ENCODE measurements around the gene KCTD13. TPM values are rescaled to one million over a fixed set of nuclear protein-coding genes. Genes with fewer than 3 reads are reported as not detected.
"Not testable (repeated sequence)": the region's sequence is repeated elsewhere in the genome, so short reads cannot be mapped to it uniquely, and the experiment has no call there.

The KCTD13 gene
- total RNA-seq, 2 experiments from 2014 or later = 35.2 to 35.3 TPM

DNA sequence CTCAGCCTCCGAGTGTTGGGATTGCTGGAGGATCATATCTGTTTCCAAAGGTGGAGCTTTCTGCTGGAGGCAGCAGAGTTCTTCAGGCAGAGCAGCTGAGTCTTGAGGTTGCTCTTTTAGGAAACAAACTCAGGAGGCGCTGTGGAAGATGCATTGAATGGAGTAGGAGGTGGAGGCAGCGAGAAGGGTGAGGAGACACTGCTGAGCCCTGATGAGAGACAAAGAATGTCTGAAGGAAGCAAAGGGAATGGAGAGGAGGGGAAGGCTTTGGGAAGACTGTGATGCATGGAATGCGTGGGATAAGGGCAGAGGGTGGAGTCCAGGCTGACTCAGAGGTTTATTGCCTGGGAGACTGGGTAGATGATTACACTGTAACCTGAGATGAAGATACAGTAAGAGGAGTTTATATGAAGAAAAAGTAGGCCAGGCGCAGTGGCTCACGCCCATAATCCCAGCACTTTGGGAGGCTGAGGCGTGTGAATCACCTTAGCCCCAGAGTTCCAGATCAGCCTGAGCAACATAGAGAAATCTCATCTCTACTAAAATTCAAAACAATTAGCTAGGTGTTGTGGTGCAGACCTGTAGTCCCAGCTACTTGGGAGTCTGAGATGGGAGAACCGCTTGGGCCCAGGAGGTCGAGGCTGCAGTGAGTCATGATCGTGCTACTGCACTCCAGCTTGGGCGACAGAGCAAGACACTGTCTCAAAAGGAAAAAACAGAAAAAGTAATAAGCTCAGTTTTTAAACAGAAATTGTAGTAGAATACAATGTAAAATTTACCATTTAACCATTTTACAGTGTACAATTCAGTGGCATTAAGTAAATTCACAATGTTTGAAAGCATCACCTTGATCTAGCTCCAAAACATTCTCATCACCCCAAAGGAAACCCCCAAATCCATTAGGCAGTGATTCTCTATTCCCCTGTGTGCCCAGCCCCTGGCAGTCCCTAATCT lies 18.1 kb upstream of the KCTD13 start:
- CTCF ChIA-PET = interaction anchor here (1.0 to 1.6 kb wide), 4 partner anchors 18 to 87 kb away, joined by 3 to 4 read pairs (median 3); partner anchors contain the start of genes TLCD3B and TMEM219
- no peak overlapping the region for H3K4me3 Mint-ChIP-seq
- no peaks in the 10 kb centered on the region for H3K27me3 Mint-ChIP-seq
- H3K4me1 Mint-ChIP-seq (ENCODE audit: low read depth) = no peaks in the 10 kb centered on the region
- no peak for DNase-seq
- intact Hi-C loops (cut with micrococcal nuclease) = no loop called here
- H3K27ac Mint-ChIP-seq = no peak overlapping the region
- H3K36me3 Mint-ChIP-seq (ENCODE audit: low read depth) = no peaks in the 10 kb centered on the region
- TF ChIP-seq, protein P1, sequence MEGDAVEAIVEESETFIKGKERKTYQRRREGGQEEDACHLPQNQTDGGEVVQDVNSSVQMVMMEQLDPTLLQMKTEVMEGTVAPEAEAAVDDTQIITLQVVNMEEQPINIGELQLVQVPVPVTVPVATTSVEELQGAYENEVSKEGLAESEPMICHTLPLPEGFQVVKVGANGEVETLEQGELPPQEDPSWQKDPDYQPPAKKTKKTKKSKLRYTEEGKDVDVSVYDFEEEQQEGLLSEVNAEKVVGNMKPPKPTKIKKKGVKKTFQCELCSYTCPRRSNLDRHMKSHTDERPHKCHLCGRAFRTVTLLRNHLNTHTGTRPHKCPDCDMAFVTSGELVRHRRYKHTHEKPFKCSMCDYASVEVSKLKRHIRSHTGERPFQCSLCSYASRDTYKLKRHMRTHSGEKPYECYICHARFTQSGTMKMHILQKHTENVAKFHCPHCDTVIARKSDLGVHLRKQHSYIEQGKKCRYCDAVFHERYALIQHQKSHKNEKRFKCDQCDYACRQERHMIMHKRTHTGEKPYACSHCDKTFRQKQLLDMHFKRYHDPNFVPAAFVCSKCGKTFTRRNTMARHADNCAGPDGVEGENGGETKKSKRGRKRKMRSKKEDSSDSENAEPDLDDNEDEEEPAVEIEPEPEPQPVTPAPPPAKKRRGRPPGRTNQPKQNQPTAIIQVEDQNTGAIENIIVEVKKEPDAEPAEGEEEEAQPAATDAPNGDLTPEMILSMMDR (IDR thresholded peaks at IDR 0.05) = no peak
- H3K9me3 Mint-ChIP-seq = no peaks in the 10 kb centered on the region
- no peak for ATAC-seq
- POLR2A ChIA-PET = interaction anchor here (0.8 to 1.3 kb wide), 2 partner anchors 17 to 18 kb away, joined by 4 read pairs; partner anchors contain the start of genes KCTD13 and TMEM219

DNA sequence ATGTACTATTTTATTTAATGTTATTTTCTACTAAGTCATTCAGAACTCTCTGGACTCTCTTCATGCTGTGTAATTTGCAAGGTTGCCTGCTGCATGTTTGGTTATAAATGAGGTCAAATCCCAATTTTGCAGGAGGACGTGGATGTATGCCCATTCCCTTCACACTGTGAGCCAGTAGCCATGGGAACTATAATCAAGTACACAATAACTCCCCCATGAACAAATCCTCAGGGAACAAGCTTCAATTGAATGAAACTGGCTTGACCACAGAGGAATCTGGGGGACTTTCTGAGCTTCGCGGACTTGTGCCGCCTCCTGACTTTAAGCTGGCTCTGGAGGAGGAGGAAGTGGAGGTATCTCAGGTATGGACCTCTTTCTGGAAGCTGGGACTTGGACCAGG lies 14.6 kb upstream of the KCTD13 start:
- H3K27ac Mint-ChIP-seq = no peak overlapping the region
- TF ChIP-seq, protein P1 (IDR thresholded peaks at IDR 0.05) = no peak
- POLR2A ChIA-PET = interaction anchor here (0.6 to 2.1 kb wide), 2 partner anchors 20 to 329 kb away, joined by 3 to 6 read pairs; no protein-coding TSS in a partner anchor

DNA sequence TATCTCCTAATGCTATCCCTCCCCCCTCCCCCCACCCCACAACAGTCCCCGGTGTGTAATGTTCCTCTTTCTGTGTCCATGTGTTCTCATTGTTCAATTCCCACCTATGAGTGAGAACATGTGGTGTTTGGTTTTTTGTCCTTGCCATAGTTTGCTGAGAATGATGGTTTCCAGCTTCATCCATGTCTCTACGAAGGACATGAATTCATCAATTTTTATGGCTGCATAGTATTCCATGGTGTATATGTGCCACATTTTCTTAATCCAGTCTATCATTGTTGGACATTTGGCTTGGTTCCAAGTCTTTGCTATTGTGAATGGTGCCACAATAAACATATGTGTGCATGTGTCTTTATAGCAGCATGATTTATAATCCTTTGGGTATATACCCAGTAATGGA lies 5.7 kb upstream of the KCTD13 start:
- CTCF ChIA-PET = interaction anchor here (1.0 to 2.0 kb wide), 2 partner anchors 32 to 83 kb away, joined by 3 to 4 read pairs; partner anchors contain the start of genes ASPHD1 and SEZ6L2
- H3K36me3 Mint-ChIP-seq (ENCODE audit: low read depth); H3K4me3 Mint-ChIP-seq; POLR2A ChIA-PET; H3K4me1 Mint-ChIP-seq (ENCODE audit: low read depth); intact Hi-C loops (cut with micrococcal nuclease); ATAC-seq; H3K27ac Mint-ChIP-seq; H3K9me3 Mint-ChIP-seq; H3K27me3 Mint-ChIP-seq; DNase-seq: not testable (repeated sequence)

More for the DNA sequence above, 14.6 kb upstream of the KCTD13 start:
- Mint-ChIP-seq H3K4me1 (ENCODE audit: low read depth) (no peaks in the 10 kb centered on the region), H3K4me3 (no peak overlapping the region), H3K27me3 (no peaks in the 10 kb centered on the region), H3K36me3 (ENCODE audit: low read depth) (no peaks in the 10 kb centered on the region), H3K9me3 (no peaks in the 10 kb centered on the region)
- DNase-seq = no peak
- CTCF ChIA-PET = interaction anchor here (1.6 kb wide), 2 partner anchors 91 to 92 kb away, joined by 6 to 7 read pairs; partner anchors contain the start of gene TLCD3B
- ATAC-seq = no peak
- intact Hi-C loops (cut with micrococcal nuclease) = no loop called here

DNA sequence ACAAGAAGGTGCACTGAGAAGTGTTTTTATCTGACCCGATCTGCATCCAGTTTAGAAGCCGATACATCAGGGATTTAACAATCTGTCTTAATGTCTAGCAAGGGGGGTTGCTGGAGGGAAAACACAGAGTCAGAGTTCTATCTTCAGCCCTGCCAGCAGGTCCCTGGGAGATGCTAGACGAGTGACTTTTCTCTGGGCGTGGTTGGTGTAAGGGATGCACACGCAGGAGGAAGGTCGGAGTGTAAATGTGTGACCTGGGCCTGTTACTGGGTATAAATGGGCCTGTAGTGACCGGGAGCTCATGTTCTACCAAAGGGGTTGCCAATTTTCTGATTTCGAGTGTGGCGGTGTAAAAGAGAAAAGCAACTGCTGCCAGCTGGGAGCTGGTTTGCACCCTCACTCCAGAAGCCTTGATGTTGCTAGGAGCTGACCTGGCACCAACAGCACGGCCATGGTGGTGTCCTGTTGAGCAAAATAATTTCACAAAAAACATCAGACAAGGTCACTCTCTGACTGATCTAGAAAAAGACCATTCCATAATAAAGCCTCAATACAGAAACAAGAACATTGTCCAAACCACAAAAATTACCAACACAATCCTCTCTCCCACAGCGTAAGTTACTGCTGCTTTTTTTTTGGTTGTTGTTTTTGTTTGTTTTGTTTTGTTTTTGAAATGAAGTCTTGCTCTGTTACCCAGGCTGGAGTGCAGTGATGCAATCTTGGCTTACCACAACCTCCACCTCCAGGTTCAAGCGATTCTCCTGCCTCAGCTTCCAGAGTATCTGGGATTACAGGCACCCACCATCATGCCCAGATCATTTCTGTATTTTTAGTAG lies 1.3 kb upstream of the KCTD13 start:
- TF ChIP-seq, protein P1 (IDR thresholded peaks at IDR 0.05) = no peak
- Mint-ChIP-seq H3K27me3 (no peaks in the 10 kb centered on the region), H3K9me3 (no peaks in the 10 kb centered on the region), H3K4me1 (ENCODE audit: low read depth) (peaks cover 35% of the 10 kb centered on the region), H3K4me3 (peak overlapping the region; percentile 90), H3K36me3 (ENCODE audit: low read depth) (peaks cover 15% of the 10 kb centered on the region), H3K27ac (peak overlapping the region; percentile 97)
- no peak for DNase-seq
- POLR2A ChIA-PET = interaction anchor here (0.6 to 3.9 kb wide), 17 partner anchors 11 to 264 kb away, joined by 3 to 18 read pairs (median 4); partner anchors contain the start of genes ASPHD1, SPN, TAOK2 and TMEM219
- intact Hi-C loops (cut with micrococcal nuclease) = no loop called here
- ATAC-seq = no peak
- CTCF ChIA-PET = interaction anchor here (0.7 to 2.1 kb wide), 4 partner anchors 11 to 119 kb away, joined by 3 to 7 read pairs (median 3); partner anchors contain the start of gene TAOK2

DNA sequence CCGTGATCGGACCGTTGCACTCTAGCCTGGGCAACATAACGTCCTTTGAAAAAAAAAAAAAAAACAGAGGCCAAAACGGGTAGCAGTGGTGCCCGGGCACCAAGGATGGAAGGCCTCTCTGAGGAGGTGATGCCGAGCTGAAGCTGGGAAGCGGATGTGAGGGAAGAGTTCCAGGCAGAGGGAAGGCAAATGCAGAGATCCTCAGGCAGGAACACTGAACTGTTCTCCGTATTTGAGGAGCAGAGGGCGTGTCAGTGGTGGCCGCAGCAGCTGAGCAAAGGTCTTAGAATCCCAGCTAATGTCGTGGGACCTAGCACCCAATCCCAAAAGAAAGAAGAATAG lies 656 bp upstream of the KCTD13 start:
- DNase-seq (no peak), ATAC-seq (no peak)
- ChIA-PET CTCF (interaction anchor here (0.6 to 2.1 kb wide), 6 partner anchors 10 to 119 kb away, joined by 3 to 7 read pairs (median 3); partner anchors contain the start of genes TAOK2 and TMEM219), POLR2A (interaction anchor here (0.6 to 3.9 kb wide), 22 partner anchors 10 to 1954 kb away, joined by 3 to 18 read pairs (median 4); partner anchors contain the start of genes ASPHD1, HIRIP3, MVP and SPN)
- H3K4me3 Mint-ChIP-seq = peak overlapping the region; percentile 90
- intact Hi-C loops (cut with micrococcal nuclease) = no loop called here
- TF ChIP-seq, protein P1 (IDR thresholded peaks at IDR 0.05) = no peak
- peaks cover 17% of the 10 kb centered on the region for H3K36me3 Mint-ChIP-seq (ENCODE audit: low read depth)
- no peaks in the 10 kb centered on the region for H3K27me3 Mint-ChIP-seq
- no peaks in the 10 kb centered on the region for H3K9me3 Mint-ChIP-seq
- H3K27ac Mint-ChIP-seq = peak overlapping the region; percentile 97
- peaks cover 36% of the 10 kb centered on the region for H3K4me1 Mint-ChIP-seq (ENCODE audit: low read depth)
